ENCODE measurements around the gene PRRT1B.

PRRT1B gene

GRCh38 chr9:131580358-131580757 is 35.0 kb downstream of the PRRT1B start:
- DNase-seq (ENCODE audit: low spot score), result no peak

DNA sequence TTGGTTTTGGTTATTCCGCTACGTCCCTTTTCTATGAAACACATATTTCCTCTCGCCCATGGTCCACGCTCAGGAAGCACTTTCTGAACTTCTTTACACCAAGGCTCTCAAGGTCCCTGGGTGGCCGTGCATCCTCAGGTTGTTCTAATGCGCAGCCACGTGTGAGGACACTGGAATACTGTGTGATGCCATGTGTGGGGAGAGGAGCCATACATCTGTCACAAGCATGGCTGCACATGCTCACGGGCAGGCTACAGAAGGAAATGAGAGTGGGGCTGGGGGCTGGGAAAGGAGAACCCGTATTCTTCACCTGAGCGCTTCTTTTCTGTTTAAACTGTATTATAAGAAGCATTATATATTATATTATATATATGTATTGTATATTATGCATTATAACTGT is 36.7 kb downstream of the PRRT1B start:
- DNase-seq (ENCODE audit: low spot score), result no peak

DNA sequence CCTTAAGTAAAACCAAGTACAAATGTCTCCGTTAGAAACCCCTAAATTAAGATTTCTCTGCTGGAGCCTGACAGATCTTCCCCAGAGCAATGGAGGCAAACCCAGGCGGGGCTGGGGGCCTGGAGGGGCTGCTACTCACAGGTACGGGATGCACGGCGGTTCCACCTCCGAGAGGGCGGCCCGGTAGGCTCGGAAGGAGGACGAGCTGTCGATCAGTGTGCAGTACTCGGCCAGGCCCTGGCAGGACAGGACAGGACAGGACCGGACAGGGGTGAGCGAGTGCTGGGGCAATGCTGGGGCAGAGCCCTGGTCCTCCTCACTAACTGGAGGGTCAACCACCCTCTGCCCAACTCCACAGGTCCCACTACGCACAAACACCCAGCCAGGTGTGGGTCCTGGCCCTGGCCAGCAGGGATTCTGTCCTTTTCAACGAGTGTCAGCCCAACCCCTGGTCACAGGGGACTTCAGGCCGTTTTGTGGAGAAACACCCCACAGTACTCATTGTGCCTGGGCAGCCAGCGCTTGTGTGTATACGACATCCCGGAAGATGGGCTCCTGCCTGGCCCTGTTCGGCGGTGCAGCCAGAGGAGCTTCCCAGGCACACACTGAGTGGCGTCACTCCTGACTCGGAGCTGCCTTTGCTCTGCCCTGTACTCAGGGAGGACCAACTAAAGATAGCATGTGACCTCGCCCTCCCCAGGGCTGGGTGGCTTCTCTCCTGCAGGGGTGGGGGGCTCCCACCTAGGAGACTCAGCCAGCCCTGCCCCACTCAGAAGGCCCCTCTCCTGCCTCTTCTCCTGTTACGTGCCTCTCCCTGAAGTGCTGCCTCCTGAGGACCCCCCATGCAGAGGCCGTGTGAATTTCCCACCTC is 37.4 kb downstream of the PRRT1B start:
- no peak for DNase-seq (ENCODE audit: low spot score)

DNA sequence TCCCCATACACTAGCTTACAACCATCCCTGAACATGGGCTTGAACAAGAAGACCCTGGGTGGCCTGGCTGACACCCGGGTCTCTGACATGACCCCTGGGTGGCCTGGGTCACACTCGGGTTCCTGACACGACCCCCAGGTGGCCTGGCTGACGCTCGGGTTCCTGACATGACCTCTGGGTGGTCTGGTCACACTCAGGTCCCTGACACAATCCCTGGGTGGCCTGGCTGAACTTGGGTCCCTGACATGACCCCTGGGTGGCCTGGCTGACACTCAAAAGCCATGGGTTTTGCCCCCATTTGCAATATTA is 38.0 kb downstream of the PRRT1B start:
- DNase-seq (ENCODE audit: low spot score), result no peak

DNA sequence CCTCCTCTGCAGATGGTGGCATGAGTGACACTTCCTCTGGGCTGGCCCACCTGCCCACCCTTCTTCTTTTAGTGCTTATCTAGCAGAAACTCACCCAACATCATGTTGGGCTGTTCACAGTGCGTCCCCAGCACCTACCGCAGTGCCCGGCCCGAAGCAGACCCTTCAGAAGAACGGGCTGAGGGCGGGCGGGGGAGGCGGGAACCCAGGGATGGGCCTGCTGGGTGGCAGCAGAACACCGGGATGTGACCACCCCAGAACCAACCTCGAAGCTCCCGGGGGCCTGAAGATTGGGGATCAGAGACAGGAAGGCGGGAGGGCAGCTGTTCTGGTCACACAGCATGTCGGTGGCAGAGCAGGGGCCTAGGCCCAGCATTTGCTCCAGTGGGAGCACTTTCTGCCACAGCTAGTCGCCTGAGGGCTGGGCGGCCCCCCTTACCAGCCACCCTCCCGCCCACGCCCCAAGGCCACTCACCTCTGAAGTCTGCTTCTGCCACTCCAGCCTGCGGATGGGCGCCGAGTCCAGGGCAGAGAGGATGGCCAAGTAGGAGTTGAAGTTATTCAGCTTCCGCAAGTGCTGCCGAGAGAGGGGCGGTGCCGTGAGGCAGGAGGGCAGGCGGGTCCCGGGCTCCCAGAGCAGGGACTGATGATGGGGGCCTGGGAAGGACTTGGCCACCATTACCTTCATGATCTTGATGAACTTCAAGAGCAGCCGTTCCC is 38.7 kb downstream of the PRRT1B start:
- DNase-seq (ENCODE audit: low spot score), result no peak

DNA sequence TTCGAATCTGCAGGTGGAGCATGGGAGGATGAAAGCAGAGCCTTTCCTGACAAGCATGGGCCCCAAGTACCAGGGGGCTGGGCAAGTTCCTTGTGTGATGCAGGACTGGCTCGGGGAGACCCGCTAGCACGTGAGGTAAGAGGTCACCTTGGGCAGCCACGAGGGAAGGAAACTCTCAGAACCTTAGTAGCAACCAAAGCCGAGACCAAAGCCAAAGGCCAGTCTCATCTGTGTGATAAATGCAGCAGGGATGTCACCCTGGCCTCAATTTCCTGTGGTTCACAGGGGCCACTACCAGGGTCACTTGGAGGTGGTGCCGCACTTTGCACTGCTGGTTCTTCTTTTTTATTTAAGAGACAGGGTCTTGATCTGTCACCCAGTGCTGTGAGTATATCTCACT is 39.5 kb downstream of the PRRT1B start:
- no peak for DNase-seq (ENCODE audit: low spot score)

GRCh38 chr9:131585375-131585774 is 40.1 kb downstream of the PRRT1B start:
- DNase-seq (ENCODE audit: low spot score), result no peak

DNA sequence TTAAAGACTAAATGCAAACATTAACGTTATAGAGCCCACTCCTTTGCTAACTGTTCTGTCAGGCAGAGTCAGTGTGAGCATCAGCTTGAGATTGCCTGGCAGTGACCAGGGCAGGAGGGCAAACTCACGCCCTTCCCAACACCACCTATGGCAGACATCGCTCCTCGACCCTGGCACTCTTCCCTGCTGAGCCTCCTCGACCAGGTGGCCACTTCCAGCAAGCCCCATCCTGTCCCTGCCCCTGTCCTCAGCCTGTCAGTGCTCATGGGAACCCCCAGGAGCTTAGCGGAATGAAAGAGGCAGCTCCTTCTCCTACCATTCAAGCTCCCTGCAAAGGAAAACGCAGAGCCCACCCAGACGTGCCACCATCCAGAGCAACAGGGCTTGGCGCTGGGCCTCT is 42.0 kb downstream of the PRRT1B start:
- DNase-seq (ENCODE audit: low spot score), result no peak

- DNase-seq (ENCODE audit: low spot score), result no peak
Measured at GRCh38 chr9:131587906-131588305, 42.6 kb downstream of the PRRT1B start.

- DNase-seq (ENCODE audit: low spot score), result no peak
Measured at GRCh38 chr9:131588396-131588795, 43.1 kb downstream of the PRRT1B start.

GRCh38 chr9:131589124-131589711 is 43.9 kb downstream of the PRRT1B start:
- no peak for DNase-seq (ENCODE audit: low spot score)

- DNase-seq (ENCODE audit: low spot score), result no peak
Measured at GRCh38 chr9:131589993-131590392, 44.7 kb downstream of the PRRT1B start.

DNA sequence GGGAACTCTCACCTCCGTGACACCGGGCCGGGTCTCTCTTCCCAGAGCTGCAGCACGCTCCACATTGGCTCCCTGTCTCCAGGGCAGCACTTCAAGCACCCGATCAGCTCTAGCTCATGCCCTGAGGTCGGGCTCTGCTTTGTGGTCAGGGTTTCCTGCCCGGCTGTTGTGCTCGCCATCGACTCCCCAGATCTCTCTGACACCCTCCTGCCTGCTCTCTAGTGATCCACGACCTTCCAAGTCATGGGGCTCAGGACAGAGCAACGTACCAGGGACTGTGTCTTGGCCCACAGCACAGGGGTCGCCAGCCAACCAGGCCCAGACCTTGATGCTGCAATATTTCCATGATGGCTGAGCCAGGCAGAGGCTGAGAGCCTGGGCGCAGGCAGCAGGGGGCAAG is 45.1 kb downstream of the PRRT1B start:
- no peak for DNase-seq (ENCODE audit: low spot score)

DNA sequence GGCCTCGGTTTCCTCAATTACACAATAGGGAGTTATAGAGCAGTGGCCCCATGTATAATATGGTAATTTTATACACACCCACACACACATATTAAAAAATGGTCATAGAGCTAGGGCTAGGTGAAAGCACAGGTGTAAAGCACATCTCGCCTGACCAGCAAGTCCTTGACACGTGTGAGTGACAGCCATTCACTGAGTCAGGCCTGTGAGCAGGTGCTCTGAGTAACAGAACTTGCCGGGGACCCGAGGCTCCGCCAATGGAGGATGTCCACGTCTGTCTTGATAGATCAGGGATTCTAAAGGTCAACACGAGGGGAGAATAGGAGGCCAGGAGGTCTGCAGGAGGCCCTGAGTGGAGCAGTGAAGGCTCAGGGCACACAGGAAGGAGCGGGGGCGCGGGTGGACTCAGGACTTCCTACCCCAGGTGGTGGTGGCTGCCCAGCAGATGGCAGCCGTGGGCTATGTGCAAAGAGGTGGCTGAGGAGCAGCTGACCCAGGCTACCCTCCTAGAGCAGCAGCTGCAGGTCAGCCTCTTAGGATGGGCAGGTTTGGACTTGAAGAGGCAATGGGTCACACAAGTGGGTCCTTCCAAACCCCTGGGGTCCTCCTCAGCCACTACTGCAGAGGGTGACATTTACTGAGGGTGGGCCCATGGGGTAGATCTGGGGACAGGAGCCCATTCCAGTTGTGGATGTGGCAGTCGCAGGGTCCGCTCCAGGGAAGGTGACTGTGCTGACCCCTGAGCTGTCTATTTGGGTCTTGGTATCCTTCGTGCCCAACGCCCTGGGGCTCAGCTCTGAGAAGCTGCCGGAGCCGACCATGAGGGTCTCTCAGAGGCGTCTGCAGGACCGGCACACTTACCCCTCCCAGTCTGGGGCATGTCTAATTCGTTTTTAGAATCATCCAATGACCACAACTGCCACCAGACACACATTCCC is 45.9 kb downstream of the PRRT1B start:
- peak; percentile 90 for DNase-seq (ENCODE audit: low spot score)

GRCh38 chr9:131591845-131592208 is 46.5 kb downstream of the PRRT1B start:
- no peak for DNase-seq (ENCODE audit: low spot score)

DNA sequence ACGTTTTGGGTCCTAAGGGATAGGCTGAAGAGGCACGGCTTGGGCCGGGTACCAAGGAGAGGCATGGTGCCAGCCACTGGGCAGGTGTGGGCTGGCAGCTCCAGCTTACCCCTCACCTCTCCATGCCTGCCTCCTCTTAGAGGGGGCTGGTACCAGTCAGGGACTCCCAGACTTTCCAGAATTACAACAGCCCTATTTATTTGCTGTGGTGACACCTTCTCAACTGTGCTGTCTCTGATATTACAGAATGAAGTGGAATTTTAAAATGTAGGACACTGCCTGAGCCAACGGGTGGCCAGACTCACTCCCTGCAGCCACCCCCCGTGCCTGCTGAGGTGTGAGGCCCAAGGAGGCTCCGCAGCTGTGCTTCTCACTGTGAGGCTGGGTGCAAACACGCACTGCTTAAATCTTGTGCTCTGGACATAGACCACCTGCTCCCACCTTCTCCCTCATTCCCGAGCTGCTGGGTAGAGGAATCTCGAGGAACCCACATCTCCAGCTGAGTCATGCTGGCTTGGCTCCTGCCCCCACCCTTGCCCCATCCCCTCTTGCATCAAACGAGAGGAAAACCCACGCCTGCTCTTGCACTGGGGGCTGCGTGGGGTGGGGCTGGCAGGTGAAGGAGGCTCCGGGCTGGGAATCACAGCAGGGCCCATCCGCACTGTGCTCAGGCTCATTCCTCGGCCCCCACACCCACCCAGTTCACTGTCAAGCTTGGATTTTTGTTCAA is 47.9 kb downstream of the PRRT1B start:
- no peak for DNase-seq (ENCODE audit: low spot score)

GRCh38 chr9:131593936-131594665 is 48.8 kb downstream of the PRRT1B start:
- no peak for DNase-seq (ENCODE audit: low spot score)

DNA sequence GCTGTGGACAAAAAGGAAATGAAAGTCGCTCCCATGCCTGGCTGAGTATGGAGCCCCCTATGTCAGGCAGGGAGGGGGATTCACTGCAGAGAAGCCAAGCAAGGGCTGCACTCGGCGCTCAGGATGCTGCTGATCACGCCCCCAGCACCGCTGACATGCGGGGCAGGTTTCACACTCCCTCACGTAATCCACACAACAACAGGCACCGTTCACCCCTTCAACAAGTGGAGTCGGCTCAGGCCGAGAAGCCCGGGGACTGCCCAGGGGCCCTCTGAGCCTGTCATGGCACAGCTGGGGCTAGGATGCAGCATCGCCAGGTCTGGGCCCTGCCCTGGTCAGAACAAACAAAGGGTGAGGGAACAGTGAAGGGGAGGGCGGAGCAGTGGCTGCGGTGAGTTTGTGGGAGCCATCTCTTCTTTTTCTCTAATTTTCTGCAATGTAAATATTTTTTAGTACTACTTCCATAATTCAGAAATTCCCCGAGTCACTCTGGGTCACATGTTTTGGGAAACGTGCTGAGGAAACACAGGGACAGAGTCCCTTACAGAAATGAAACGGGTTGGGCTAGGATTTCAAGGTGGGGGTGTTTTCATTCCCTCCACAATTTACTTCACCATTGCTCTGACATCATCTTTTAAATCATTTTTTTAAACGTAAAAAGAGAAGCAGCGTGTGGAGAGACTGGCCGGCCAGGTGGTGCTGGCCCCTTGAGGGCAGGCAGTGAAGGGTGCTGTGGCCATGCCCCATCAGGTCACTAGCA is 49.8 kb downstream of the PRRT1B start:
- DNase-seq (ENCODE audit: low spot score), result no peak

DNA sequence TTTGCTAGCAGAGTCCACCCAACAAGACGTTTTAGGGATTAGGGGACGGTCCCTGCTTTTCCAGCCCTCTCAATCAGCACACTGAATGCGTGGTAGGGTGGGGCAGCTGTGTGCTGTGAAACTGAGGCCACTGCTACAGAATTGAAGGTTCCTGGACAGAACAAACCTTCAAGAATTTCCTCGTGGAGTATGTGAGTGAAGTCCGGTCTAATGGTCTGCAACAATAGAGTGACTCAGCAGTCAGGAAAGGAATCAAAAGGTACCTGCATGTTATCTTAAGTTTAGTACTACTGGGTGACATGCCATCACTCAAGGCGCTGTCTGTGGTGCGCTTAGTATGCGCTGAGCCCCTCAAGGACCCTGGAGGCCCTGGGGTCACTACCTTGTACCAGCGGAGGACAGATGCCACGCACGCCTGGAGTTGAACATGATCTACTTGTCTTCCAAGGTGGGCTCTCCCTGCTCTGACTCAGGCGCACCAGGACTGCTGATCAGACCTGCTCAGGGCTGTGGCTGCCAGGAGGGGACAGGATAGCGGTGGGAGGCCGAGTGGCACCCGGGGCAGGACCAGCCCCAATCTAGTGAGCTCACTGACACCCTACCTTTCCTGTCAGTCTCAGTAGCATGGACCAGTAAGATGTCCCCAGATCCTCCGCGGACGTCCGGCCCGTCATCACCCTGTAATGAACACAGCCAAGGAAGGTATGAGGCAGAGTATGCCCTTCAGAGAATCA is 50.5 kb downstream of the PRRT1B start:
- DNase-seq (ENCODE audit: low spot score), result no peak

DNA sequence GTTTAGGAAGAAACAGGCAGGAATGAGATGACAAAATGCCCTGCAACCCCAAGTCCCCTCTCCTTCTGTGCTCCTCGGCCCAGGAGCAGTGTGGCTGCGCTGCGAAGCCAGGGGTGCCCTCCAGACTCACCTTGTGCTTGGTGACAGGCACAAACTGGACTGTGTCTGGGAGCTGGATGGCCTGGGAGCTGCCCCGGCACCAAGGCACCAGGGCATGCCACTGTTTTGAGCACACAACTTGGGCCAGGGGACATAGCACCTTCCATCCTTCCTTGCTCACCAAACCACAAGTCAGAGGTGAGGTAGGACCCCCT is 51.1 kb downstream of the PRRT1B start:
- DNase-seq (ENCODE audit: low spot score), result no peak
